ACC112 (cell line): ENCODE data around the gene SSNA1.
A peak's percentile ranks its signal among the peaks of the same experiment; 100 is the strongest.

ENCODE experiments used
- H2AFZ ChIP-seq: fragments of 200-600 bp; sonication (generic); one replicate; pipeline ENCODE4 v1.6.0; 2017; ENCODE audit warnings: antibody characterized with exemption, low read length; ENCODE audit not compliant: unreplicated experiment
- H3K27ac ChIP-seq: fragments of 200-600 bp; sonication (generic); 2 replicates; pipeline ENCODE4 v1.5.1; 2014; ENCODE audit warnings: low read depth, mild to moderate bottlenecking, antibody characterized with exemption, low read length, moderate library complexity
- H3K27me3 ChIP-seq: fragments of 200-600 bp; sonication (generic); 2 replicates; pipeline ENCODE4 v1.6.1; 2014; ENCODE audit warnings: mild to moderate bottlenecking, antibody characterized with exemption, low read length, moderate library complexity, mixed read lengths; ENCODE audit not compliant: insufficient read depth
- H3K36me3 ChIP-seq: fragments of 200-600 bp; sonication (generic); 2 replicates; pipeline ENCODE4 v1.6.1; 2016; ENCODE audit warnings: mild to moderate bottlenecking, antibody characterized with exemption, low read length, moderate library complexity, mixed read lengths; ENCODE audit not compliant: insufficient read depth
- H3K4me1 ChIP-seq: fragments of 200-600 bp; sonication (generic); one replicate; pipeline ENCODE4 v1.6.1; 2016; ENCODE audit warnings: low read length, mixed read lengths; ENCODE audit not compliant: insufficient read depth, unreplicated experiment, control insufficient read depth
- H3K4me3 ChIP-seq: fragments of 200-600 bp; sonication (generic); 2 replicates; pipeline ENCODE4 v1.5.1; 2014; ENCODE audit warnings: mild to moderate bottlenecking, low read depth, low read length
- H3K79me2 ChIP-seq: fragments of 200-600 bp; sonication (generic); one replicate; pipeline ENCODE4 v1.6.0; 2016; ENCODE audit warnings: low read length; ENCODE audit not compliant: control insufficient read depth, unreplicated experiment, insufficient read depth

The SSNA1 gene

DNA sequence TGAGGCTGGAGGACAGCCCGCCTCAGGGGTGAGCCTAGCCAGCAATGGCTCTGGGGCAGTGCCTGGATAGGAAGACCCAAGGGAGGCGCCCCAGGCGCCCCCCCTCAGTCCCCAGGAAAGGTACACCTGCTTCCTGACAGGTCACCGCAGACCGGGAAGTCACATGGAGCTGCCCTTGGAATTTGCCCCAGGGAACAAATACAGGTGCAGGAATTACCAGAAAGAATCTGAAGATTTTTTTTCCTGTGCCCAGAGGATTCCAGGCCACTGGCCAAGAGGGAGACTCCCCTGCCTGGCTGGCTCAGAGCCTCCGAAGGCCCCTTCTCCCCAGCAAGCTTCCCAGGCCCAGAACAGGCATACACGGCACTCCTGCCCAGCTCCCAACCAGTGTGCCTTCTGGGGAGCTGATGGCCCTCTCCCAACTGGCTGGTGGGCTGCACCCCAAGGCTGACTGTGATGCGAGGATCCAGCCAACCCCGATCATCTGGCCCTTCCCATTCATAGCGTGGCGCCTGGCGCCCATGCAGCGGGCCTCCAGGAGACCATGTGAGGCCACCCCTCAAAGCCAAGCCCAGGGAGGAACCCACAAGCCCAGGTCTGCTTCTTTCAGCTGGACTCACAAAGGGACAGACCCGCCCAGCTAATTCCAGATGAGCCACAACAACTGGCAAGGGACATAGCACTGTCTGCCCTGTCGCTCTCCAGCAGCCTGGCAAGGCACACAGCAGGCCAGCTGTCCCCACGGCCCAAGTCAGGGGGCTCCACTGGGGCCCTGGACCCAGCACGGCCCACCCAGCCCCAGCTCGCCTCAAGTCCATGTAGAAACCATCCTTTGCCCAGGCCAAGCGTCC lies 9.8 kb downstream of the SSNA1 start:
- H3K4me3 ChIP-seq: peak overlapping the region; percentile 77
- no peaks in the 10 kb centered on the region for H3K36me3 ChIP-seq
- H3K4me1 ChIP-seq: peaks cover 10% of the 10 kb centered on the region
- peaks cover 7% of the 10 kb centered on the region for H3K79me2 ChIP-seq
- H3K27ac ChIP-seq: no peak overlapping the region
- no peak overlapping the region for H2AFZ ChIP-seq
- H3K27me3 ChIP-seq: no peaks in the 10 kb centered on the region

- Histone ChIP-seq H2AFZ (no peak overlapping the region), H3K27ac (no peak overlapping the region), H3K4me1 (peaks cover 12% of the 10 kb centered on the region)
Measured at GRCh38 chr9:137198902-137199283, 10.4 kb downstream of the SSNA1 start.

GRCh38 chr9:137199411-137200121 lies 11.1 kb downstream of the SSNA1 start:
- H3K27me3 ChIP-seq: no peaks in the 10 kb centered on the region
- H3K4me1 ChIP-seq: peaks cover 18% of the 10 kb centered on the region
- H3K4me3 ChIP-seq: peak overlapping the region; percentile 77
- H3K27ac ChIP-seq: no peak overlapping the region
- no peak overlapping the region for H2AFZ ChIP-seq
- no peaks in the 10 kb centered on the region for H3K36me3 ChIP-seq
- peaks cover 14% of the 10 kb centered on the region for H3K79me2 ChIP-seq

More at GRCh38 chr9:137198902-137199283, 10.4 kb downstream of the SSNA1 start:
- Histone ChIP-seq H3K36me3 (no peaks in the 10 kb centered on the region), H3K4me3 (peak overlapping the region; percentile 77), H3K27me3 (no peaks in the 10 kb centered on the region), H3K79me2 (peaks cover 8% of the 10 kb centered on the region)

DNA sequence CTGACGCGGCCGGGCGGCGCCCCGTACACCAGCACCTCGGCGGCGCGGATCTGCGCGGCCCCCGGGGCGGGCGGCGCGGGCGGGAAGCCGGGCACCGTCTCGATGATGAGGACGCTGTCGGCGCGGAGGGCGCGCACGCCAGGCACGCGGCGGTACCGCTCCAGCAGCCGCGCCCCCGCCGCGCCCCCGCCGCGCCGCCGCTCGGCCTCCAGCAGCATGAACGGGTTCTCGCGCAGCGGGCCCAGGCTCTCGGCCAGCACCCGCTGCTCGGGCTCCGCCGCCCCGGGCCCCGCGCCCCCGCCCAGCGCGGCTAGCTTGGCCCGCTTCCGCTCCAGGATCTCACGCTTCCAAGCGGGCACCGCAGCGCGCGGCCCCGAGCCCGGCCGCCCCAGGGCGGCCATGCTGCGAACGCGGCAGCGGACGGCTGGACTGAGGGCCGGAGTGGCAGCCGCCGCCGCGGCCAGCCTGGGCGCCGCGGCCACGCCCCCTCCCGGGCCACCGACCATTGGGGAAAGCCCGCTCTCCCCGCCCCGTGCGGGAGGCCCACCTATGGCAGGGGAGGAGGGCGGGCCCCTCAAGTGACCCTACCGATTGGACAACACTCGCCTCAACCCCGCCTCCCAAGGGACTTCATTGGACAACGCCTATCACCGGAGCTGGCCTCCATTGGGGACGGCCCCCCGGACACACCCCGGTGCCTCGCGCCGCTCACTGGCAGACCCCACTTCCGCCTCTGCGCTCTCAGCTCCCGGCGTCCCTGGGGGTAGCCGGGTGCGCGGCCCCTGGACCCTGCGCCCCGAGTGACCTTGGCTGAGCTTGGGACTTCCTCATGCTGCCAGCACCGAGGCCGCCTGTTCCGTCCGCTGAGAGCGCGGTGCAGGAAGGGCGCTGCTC lies 12.1 kb downstream of the SSNA1 start, which contains the start of gene TPRN:
TSS of gene TPRN (minus strand) at position 431 of the 894 bp plus-strand sequence. CDS start at position 401, 30 bp downstream.
- H3K4me1 ChIP-seq: peaks cover 21% of the 10 kb centered on the region
- peak within 1 kb of the TSS; percentile 82 for H3K4me3 ChIP-seq
- no peaks in the 10 kb centered on the region for H3K27me3 ChIP-seq
- H3K27ac ChIP-seq: no peak within 1 kb of the TSS
- peak within 1 kb of the TSS; percentile 65 for H2AFZ ChIP-seq
- no peaks in the 10 kb centered on the region for H3K36me3 ChIP-seq
- H3K79me2 ChIP-seq: peaks cover 21% of the 10 kb centered on the region

- Histone ChIP-seq H2AFZ (peak overlapping the region; percentile 55), H3K27ac (no peak overlapping the region), H3K79me2 (peaks cover 26% of the 10 kb centered on the region), H3K36me3 (no peaks in the 10 kb centered on the region), H3K4me3 (peak overlapping the region; percentile 82), H3K4me1 (peaks cover 21% of the 10 kb centered on the region), H3K27me3 (no peaks in the 10 kb centered on the region)
Measured at GRCh38 chr9:137201205-137201868, 12.9 kb downstream of the SSNA1 start.

DNA sequence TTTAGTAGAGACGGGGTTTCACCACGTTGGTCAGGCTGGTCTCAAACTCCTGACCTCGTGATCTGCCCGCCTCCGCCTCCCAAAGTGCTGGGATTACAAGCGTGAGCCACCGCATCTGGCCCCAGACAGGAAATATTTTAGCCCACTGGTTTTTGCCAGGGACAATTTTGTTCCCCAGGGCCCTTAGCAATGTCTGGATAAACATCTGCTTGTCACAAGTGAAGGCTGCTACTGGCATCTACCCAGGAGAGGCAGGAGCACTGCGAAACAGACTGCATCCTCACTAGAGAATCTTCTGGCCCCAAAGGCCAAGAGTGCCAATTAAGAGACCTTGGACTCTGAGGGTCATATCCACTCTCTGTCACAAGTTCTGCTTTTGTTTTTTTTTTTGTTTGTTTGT lies 14.5 kb downstream of the SSNA1 start:
- Histone ChIP-seq H3K36me3 (no peaks in the 10 kb centered on the region), H3K4me1 (peaks cover 21% of the 10 kb centered on the region), H3K27me3 (no peaks in the 10 kb centered on the region), H3K4me3 (no peak overlapping the region), H3K79me2 (peaks cover 37% of the 10 kb centered on the region), H3K27ac (no peak overlapping the region), H2AFZ (no peak overlapping the region)

DNA sequence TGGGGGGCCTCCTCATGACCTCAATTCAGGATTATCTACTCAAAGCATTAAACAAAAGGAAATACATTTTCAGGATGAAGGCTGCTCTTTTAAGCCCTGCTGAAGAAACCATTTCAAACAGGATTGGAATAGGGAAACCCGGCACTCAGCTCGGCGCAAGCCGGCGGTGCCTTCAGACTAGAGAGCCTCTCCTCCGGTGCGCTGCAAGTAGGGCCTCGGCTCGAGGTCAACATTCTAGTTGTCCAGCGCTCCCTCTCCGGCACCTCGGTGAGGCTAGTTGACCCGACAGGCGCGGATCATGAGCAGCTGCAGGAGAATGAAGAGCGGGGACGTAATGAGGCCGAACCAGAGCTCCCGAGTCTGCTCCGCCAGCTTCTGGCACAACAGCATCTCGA lies 16.3 kb downstream of the SSNA1 start:
- H3K4me1 ChIP-seq: peaks cover 17% of the 10 kb centered on the region
- H3K27me3 ChIP-seq: no peaks in the 10 kb centered on the region
- H3K4me3 ChIP-seq: peak overlapping the region; percentile 100
- H3K36me3 ChIP-seq: no peaks in the 10 kb centered on the region
- H2AFZ ChIP-seq: no peak overlapping the region
- peaks cover 36% of the 10 kb centered on the region for H3K79me2 ChIP-seq
- no peak overlapping the region for H3K27ac ChIP-seq

GRCh38 chr9:137205126-137206069 lies 16.9 kb downstream of the SSNA1 start, which contains the start of the genes NDOR1 and TMEM203:
Gene NDOR1 (plus strand): TSS chr9:137205700. CDS start chr9:137205778, 78 bp downstream.
Gene TMEM203 (minus strand): TSS chr9:137205648. CDS start chr9:137205414, 234 bp downstream.
- Histone ChIP-seq H3K79me2 (peaks cover 36% of the 10 kb centered on the region), H3K4me3 (peak within 1 kb of the TSS; percentile 100)

GRCh38 chr9:137206602-137207001 lies 18.1 kb downstream of the SSNA1 start:
- H3K4me1 ChIP-seq: peaks cover 12% of the 10 kb centered on the region

More at GRCh38 chr9:137205126-137206069, 16.9 kb downstream of the SSNA1 start, which contains the start of the genes NDOR1 and TMEM203:
- Histone ChIP-seq H3K27me3 (no peaks in the 10 kb centered on the region), H3K4me1 (peaks cover 17% of the 10 kb centered on the region), H3K27ac (peak within 1 kb of the TSS; percentile 44; the same call in 1 of the 2 replicates), H2AFZ (peak within 1 kb of the TSS; percentile 76), H3K36me3 (no peaks in the 10 kb centered on the region)

More at GRCh38 chr9:137206602-137207001, 18.1 kb downstream of the SSNA1 start:
- no peaks in the 10 kb centered on the region for H3K27me3 ChIP-seq
- peaks cover 36% of the 10 kb centered on the region for H3K79me2 ChIP-seq
- no peak overlapping the region for H3K27ac ChIP-seq
- H3K4me3 ChIP-seq: peak overlapping the region; percentile 100
- H2AFZ ChIP-seq: no peak overlapping the region
- no peaks in the 10 kb centered on the region for H3K36me3 ChIP-seq
